Calu3 (cell line): ENCODE results near the gene MVD. TPM values are rescaled to one million over a fixed set of nuclear protein-coding genes. Genes with fewer than 3 reads are reported as not detected.

ENCODE experiments used
- BruUV-seq: library from RNA; stranded (reverse); fragments of 400-500 nt; replicated peaks from 2 replicates; lab custom pipeline; 2021; lab: Mats Ljungman, UMichigan
- CTCF ChIA-PET: fragments of 300-600 bp; sonication (Branson Sonifier 250); formaldehyde crosslinking; loops from one replicate; lab custom pipeline; 2022; ENCODE audit warnings: antibody characterized with exemption; lab: Charles Lee
- DNase-seq: peaks from one replicate; pipeline ENCODE4 v3.0.0; 2022
- H3K27ac Mint-ChIP-seq: one replicate; pipeline ENCODE4 v1.8.0; 2022; ENCODE audit warnings: mixed read lengths; ENCODE audit not compliant: unreplicated experiment
- H3K27me3 Mint-ChIP-seq: one replicate; pipeline ENCODE4 v1.8.0; 2022; ENCODE audit warnings: mixed read lengths; ENCODE audit not compliant: unreplicated experiment
- H3K36me3 Mint-ChIP-seq: one replicate; pipeline ENCODE4 v1.8.0; 2022; ENCODE audit warnings: mild to moderate bottlenecking, moderate library complexity, mixed read lengths; ENCODE audit not compliant: insufficient read depth, unreplicated experiment
- H3K4me1 Mint-ChIP-seq: one replicate; pipeline ENCODE4 v1.8.0; 2022; ENCODE audit warnings: mild to moderate bottlenecking, low read depth, mixed read lengths; ENCODE audit not compliant: unreplicated experiment
- H3K4me3 Mint-ChIP-seq: one replicate; pipeline ENCODE4 v1.8.0; 2022; ENCODE audit warnings: mild to moderate bottlenecking, low read depth, moderate library complexity, mixed read lengths; ENCODE audit not compliant: unreplicated experiment
- H3K9me3 Mint-ChIP-seq: one replicate; pipeline ENCODE4 v1.8.0; 2022; ENCODE audit warnings: low read depth, mixed read lengths; ENCODE audit not compliant: unreplicated experiment
- intact Hi-C: fragments of 100-400 bp; cut with micrococcal nuclease; formaldehyde crosslinking; loops from one replicate; pipeline ENCODE4 v1.10.0; 2022; ENCODE audit not compliant: unreplicated experiment
- total RNA-seq: library from RNA; stranded (reverse); gene quantifications from 2 replicates; pipeline ENCODE4 v1.2.3, GENCODE V29; 2022
- TF ChIP-seq, protein P1 (sequence below): fragments of 200-600 bp; IDR thresholded peaks from one replicate; pipeline ENCODE4 v1.8.0; 2022; ENCODE audit warnings: antibody characterized with exemption; ENCODE audit not compliant: unreplicated experiment

Gene MVD
- total RNA-seq, 1 experiment from 2014 or later: 152 TPM

DNA sequence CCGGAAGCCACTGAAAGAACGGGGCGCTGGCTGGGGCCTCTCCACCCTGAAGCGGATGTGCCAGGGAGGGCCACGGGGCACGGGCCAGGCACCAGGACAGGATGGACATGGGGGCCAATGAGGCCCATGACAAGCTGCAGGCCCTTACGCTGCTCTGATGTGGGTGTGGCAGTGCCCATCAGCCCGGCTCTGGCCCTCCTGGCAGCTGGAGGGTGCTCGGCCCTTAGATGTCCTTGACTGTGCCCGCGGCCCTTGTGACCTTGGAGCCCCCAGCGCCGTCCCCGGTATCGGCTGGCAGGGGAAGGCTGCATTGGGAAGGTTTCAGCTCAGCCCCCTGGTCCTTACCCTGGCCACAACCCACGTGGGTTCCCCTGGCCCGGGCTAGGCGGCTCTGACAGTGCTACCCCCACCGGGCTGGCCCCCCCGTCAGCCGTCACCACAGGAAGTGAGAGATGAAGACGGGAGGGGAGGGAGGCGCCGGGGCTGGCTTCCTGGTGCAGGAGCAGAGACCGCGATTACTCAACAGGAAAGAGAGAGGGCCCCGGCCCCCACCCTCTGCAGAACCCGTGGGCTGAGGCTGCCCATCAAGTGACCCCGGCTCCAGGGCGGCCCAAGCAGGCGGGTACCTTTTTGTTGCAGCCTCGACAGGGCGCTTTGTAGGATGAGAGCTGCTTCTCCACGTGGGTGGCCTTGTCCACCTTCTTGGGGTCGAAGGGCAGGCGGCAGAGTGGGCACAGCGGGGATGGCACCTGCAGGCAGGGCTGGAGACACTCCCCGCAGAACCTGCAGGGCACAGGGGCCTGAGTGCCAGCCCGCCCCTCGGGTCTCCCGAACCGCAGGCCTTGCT is 38.0 kb upstream of the MVD start:
- no peak overlapping the region for H3K4me3 Mint-ChIP-seq

DNA sequence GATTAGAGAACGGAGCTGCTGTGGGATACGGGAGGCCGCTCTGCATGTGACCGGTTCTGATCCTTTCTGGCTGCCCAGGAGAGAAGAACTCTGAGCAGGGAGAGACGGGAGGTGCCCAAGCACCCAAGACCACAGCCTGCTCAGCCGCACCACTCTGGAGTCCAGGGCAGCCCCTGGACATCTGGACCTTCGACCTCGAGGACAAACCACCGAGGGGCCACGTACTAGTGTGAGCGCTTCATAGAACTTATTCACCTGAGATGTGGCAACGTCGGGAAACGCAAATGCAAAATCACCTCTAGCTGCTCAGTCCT is 37.4 kb upstream of the MVD start:
- Mint-ChIP-seq H3K4me3 (no peak overlapping the region), H3K27me3 (no peaks in the 10 kb centered on the region), H3K9me3 (no peaks in the 10 kb centered on the region), H3K4me1 (no peaks in the 10 kb centered on the region), H3K27ac (no peak overlapping the region), H3K36me3 (peaks cover 22% of the 10 kb centered on the region)
- CTCF ChIA-PET: no interaction called here
- no TSS peak for BruUV-seq
- DNase-seq: no peak
- TF ChIP-seq, protein P1, sequence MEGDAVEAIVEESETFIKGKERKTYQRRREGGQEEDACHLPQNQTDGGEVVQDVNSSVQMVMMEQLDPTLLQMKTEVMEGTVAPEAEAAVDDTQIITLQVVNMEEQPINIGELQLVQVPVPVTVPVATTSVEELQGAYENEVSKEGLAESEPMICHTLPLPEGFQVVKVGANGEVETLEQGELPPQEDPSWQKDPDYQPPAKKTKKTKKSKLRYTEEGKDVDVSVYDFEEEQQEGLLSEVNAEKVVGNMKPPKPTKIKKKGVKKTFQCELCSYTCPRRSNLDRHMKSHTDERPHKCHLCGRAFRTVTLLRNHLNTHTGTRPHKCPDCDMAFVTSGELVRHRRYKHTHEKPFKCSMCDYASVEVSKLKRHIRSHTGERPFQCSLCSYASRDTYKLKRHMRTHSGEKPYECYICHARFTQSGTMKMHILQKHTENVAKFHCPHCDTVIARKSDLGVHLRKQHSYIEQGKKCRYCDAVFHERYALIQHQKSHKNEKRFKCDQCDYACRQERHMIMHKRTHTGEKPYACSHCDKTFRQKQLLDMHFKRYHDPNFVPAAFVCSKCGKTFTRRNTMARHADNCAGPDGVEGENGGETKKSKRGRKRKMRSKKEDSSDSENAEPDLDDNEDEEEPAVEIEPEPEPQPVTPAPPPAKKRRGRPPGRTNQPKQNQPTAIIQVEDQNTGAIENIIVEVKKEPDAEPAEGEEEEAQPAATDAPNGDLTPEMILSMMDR: no peak
- intact Hi-C loops: no loop called here

More for the DNA sequence above, 38.0 kb upstream of the MVD start:
- no peaks in the 10 kb centered on the region for H3K9me3 Mint-ChIP-seq
- no peaks in the 10 kb centered on the region for H3K27me3 Mint-ChIP-seq
- BruUV-seq: no TSS peak
- H3K36me3 Mint-ChIP-seq: peaks cover 24% of the 10 kb centered on the region
- no peak for DNase-seq
- H3K27ac Mint-ChIP-seq: no peak overlapping the region
- CTCF ChIA-PET: no interaction called here
- intact Hi-C loops: no loop called here
- TF ChIP-seq, protein P1: no peak
- no peaks in the 10 kb centered on the region for H3K4me1 Mint-ChIP-seq

DNA sequence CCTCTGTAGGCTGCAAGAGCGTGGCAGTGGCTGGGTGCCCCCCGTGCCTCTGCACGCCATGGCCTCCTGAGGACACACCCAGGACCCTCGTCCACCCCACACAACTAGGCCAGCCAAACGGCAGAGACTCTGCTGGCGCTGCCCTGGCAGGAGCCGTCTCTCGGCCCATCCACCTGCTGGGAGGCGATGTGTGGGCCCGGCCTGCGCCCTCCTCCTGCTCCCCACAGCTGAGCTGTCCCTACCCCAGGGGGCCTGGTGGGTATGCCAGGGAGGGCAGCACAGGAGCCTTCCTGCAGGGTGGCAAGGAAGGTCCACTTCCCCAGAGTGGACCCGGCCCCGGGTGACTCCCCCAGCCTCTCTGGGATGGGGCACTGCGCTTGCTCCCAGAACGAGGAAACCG is 36.3 kb upstream of the MVD start:
- CTCF ChIA-PET: no interaction called here
- H3K27ac Mint-ChIP-seq: no peak overlapping the region
- intact Hi-C loops: no loop called here
- BruUV-seq: no TSS peak
- H3K4me1 Mint-ChIP-seq: no peaks in the 10 kb centered on the region
- TF ChIP-seq, protein P1: no peak
- H3K4me3 Mint-ChIP-seq: no peak overlapping the region
- no peaks in the 10 kb centered on the region for H3K27me3 Mint-ChIP-seq
- no peaks in the 10 kb centered on the region for H3K9me3 Mint-ChIP-seq
- H3K36me3 Mint-ChIP-seq: peaks cover 22% of the 10 kb centered on the region
- DNase-seq: no peak

DNA sequence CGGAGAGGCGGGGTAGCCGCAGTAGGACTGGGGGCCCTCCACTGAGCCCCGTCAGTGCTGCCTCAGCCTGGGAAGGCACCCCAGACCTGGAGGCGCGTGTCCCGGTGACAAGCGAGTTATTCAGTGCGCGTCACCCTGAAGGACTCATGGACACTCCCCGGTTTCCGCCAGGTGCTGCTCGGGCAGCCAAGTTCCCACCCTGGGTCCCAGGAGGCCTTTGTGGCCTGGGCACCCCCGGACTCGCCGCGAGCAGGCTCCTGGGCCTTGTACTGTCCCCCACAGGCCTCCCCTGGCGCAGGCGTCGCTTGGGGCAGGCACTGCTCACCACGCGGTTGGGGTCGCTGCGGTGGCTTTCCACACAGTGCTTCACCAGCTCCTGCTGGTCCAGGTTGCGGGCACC is 35.8 kb upstream of the MVD start:
- Mint-ChIP-seq H3K4me1 (no peaks in the 10 kb centered on the region), H3K9me3 (no peaks in the 10 kb centered on the region), H3K4me3 (no peak overlapping the region), H3K36me3 (peaks cover 22% of the 10 kb centered on the region), H3K27ac (no peak overlapping the region), H3K27me3 (no peaks in the 10 kb centered on the region)
- TF ChIP-seq, protein P1: no peak
- no peak for DNase-seq
- CTCF ChIA-PET: no interaction called here
- no TSS peak for BruUV-seq
- intact Hi-C loops: no loop called here
